Stimulated activated CD8-positive, alpha-beta memory T cell treated with anti-CD3 and anti-CD28 coated beads, Interleukin-7, amount 100 ng/mL, for 48 hours (primary cell): ENCODE results near the gene TOPAZ1.
"Not testable (repeated sequence)": the region's sequence is repeated elsewhere in the genome, so short reads cannot be mapped to it uniquely, and the experiment has no call there.

Experiments used
- DNase-seq, 2 donors: peaks; one replicate each; pipeline ENCODE4 v3.0.0-alpha.2; 2020; ENCODE audit warnings: low read depth in 1 of 2; ENCODE audit errors: extremely low read depth in 1 of 2

The TOPAZ1 gene

GRCh38 chr3:44326019-44326418 lies 84.3 kb downstream of the TOPAZ1 start:
- no peak for DNase-seq

- no peak for DNase-seq
These were observed 84.8 kb downstream of the TOPAZ1 start for GRCh38 chr3:44326515-44326914.

- no peak for DNase-seq
These were observed 88.3 kb downstream of the TOPAZ1 start for GRCh38 chr3:44329946-44330345.

- DNase-seq, result no peak
These were observed 88.8 kb downstream of the TOPAZ1 start for GRCh38 chr3:44330444-44330843.

- no peak for DNase-seq
These were observed 92.6 kb downstream of the TOPAZ1 start for GRCh38 chr3:44334326-44334725.

- no peak for DNase-seq
These were observed 95.6 kb downstream of the TOPAZ1 start for GRCh38 chr3:44337248-44337785.

- DNase-seq, result peak; percentile 94 to 98
These were observed 96.5 kb downstream of the TOPAZ1 start, which contains the start of gene TCAIM for GRCh38 chr3:44338010-44338827. Gene TCAIM, plus strand, starts transcription at chr3:44338766. Its CDS starts 16,017 bp downstream, at chr3:44354783.

GRCh38 chr3:44338828-44339127 lies 97.1 kb downstream of the TOPAZ1 start:
- DNase-seq, result no peak

- DNase-seq, result no peak
These were observed 97.7 kb downstream of the TOPAZ1 start for GRCh38 chr3:44339181-44340057.

- no peak for DNase-seq
These were observed 98.3 kb downstream of the TOPAZ1 start for GRCh38 chr3:44340058-44340395.

GRCh38 chr3:44342176-44342790 lies 100.6 kb downstream of the TOPAZ1 start:
- no peak for DNase-seq

- no peak for DNase-seq
These were observed 101.7 kb downstream of the TOPAZ1 start for GRCh38 chr3:44343421-44343820.

- not testable (repeated sequence) for DNase-seq
These were observed 104.9 kb downstream of the TOPAZ1 start for GRCh38 chr3:44346590-44346989.

GRCh38 chr3:44348993-44349392 lies 107.3 kb downstream of the TOPAZ1 start:
- DNase-seq, result no peak

- no peak for DNase-seq
These were observed 111.8 kb downstream of the TOPAZ1 start for GRCh38 chr3:44353355-44353924.

GRCh38 chr3:44355362-44356033 lies 113.8 kb downstream of the TOPAZ1 start:
- DNase-seq, result no peak

GRCh38 chr3:44359146-44359751 lies 117.6 kb downstream of the TOPAZ1 start:
- no peak for DNase-seq

GRCh38 chr3:44363591-44363990 lies 121.9 kb downstream of the TOPAZ1 start:
- DNase-seq, result no peak

GRCh38 chr3:44365952-44366351 lies 124.3 kb downstream of the TOPAZ1 start:
- no peak for DNase-seq

- no peak for DNase-seq
These were observed 133.8 kb downstream of the TOPAZ1 start for GRCh38 chr3:44375450-44375849.
